B cell (primary cell): ENCODE measurements around the gene HOXB7. TPM values are rescaled to one million over a fixed set of nuclear protein-coding genes. Genes with fewer than 3 reads are reported as not detected.
A peak's percentile ranks its signal among the peaks of the same experiment; 100 is the strongest.

ENCODE experiments used
- ATAC-seq: fragments of 200-7000 bp; cut with Tn5 transposase; one replicate; pipeline ENCODE4 v1.10.0; 2021; ENCODE audit warnings: low read depth, mild to moderate bottlenecking, moderate number of reproducible peaks, moderate library complexity
- CTCF ChIA-PET: fragments of 350-600 bp; sonication (Branson Sonifier 250); formaldehyde crosslinking; loops from one replicate; lab custom pipeline; 2021; ENCODE audit warnings: antibody characterized with exemption, inconsistent platforms; lab: Charles Lee
- POLR2A ChIA-PET: fragments of 350-600 bp; sonication (Branson Sonifier 250); formaldehyde crosslinking; loops from one replicate; lab custom pipeline; 2021; ENCODE audit warnings: antibody characterized with exemption; lab: Charles Lee
- DNase-seq: peaks from one replicate; pipeline ENCODE4 v3.0.0; 2013
- H2AFZ ChIP-seq: 2 replicates; pipeline ENCODE4 v1.6.1; 2012; ENCODE audit warnings: mild to moderate bottlenecking, low read depth, low read length; ENCODE audit not compliant: insufficient read depth, poor library complexity, severe bottlenecking
- H3K27ac ChIP-seq, 2 donors: 1 replicate in 1 of 2; 2 replicates in 1 of 2; pipeline ENCODE4 v1.5.1; 2012 to 2013; ENCODE audit warnings: low read length in 2 of 2, mild to moderate bottlenecking in 2 of 2, moderate library complexity in 1 of 2
- H3K27me3 ChIP-seq, 4 experiments: fragments of 200-600 bp in 1 of 4; sonication (generic) in 1 of 4; replicated peaks in 1 of 4; 1 replicate in 2 of 4; 2 replicates in 2 of 4; pipeline versions ENCODE4 v1.6.1 to v1.7.0; 2013 to 2016; ENCODE audit warnings: low read length in 3 of 4, mild to moderate bottlenecking in 2 of 4, mixed read lengths in 1 of 4, moderate library complexity in 1 of 4; ENCODE audit not compliant: insufficient read depth in 4 of 4, control insufficient read depth in 3 of 4; ENCODE audit errors: control extremely low read depth in 1 of 4
- H3K36me3 ChIP-seq, 2 experiments: replicated peaks in 1 of 2; 1 replicate in 1 of 2; 2 replicates in 1 of 2; pipeline versions ENCODE4 v1.6.1 to v1.7.1; 2013; ENCODE audit warnings: low read length in 1 of 2; ENCODE audit not compliant: insufficient read depth in 2 of 2, control insufficient read depth in 1 of 2; ENCODE audit errors: control extremely low read depth in 1 of 2, extremely low read depth in 1 of 2
- H3K4me1 ChIP-seq, 2 donors: fragments of 200-600 bp in 1 of 2; sonication (generic) in 1 of 2; 1 replicate in 1 of 2; 2 replicates in 1 of 2; pipeline versions ENCODE4 v1.5.1 to v1.6.1; 2013 to 2017; ENCODE audit warnings: low read length in 2 of 2; ENCODE audit not compliant: control insufficient read depth in 2 of 2, insufficient read depth in 2 of 2
- H3K4me2 ChIP-seq: replicated peaks from 2 replicates; pipeline ENCODE3; 2012; ENCODE audit warnings: mild to moderate bottlenecking, low read depth, low read length; ENCODE audit not compliant: poor library complexity, severe bottlenecking
- H3K4me3 ChIP-seq, 5 experiments: fragments of 200-600 bp in 1 of 5; sonication (generic) in 1 of 5; 1 replicate in 3 of 5; 2 replicates in 2 of 5; pipeline versions ENCODE4 v1.5.1 to v1.7.0; 2011 to 2016; ENCODE audit warnings: low read length in 4 of 5, mild to moderate bottlenecking in 4 of 5, low read depth in 2 of 5, control low read depth in 1 of 5, moderate library complexity in 1 of 5; ENCODE audit not compliant: insufficient read depth in 1 of 5; ENCODE audit errors: control extremely low read depth in 1 of 5, extremely low read depth in 1 of 5
- H3K79me2 ChIP-seq: fragments of 200-600 bp; sonication (generic); one replicate; pipeline ENCODE4 v1.6.0; 2016; ENCODE audit warnings: low read length; ENCODE audit not compliant: control insufficient read depth, insufficient read depth
- H3K9ac ChIP-seq: fragments of 200-600 bp; sonication (generic); 2 replicates; pipeline ENCODE4 v1.6.1; 2017; ENCODE audit warnings: mild to moderate bottlenecking, low read length, moderate library complexity
- H3K9me3 ChIP-seq, 3 donors: one replicate each; pipeline versions ENCODE4 v1.6.1 to v1.7.1; 2013; ENCODE audit warnings: low read length in 2 of 3; ENCODE audit not compliant: control insufficient read depth in 2 of 3, insufficient read depth in 1 of 3; ENCODE audit errors: control extremely low read depth in 1 of 3
- H4K20me1 ChIP-seq: 2 replicates; pipeline ENCODE4 v1.6.0; 2012; ENCODE audit warnings: mild to moderate bottlenecking, low read length; ENCODE audit not compliant: insufficient read depth, control insufficient read depth, poor library complexity, severe bottlenecking
- H3K27ac Mint-ChIP-seq: one replicate; pipeline ENCODE4 v1.8.0; 2021; ENCODE audit warnings: mixed read lengths
- H3K27me3 Mint-ChIP-seq: one replicate; pipeline ENCODE4 v1.8.0; 2021; ENCODE audit warnings: mixed read lengths
- H3K4me1 Mint-ChIP-seq: one replicate; pipeline ENCODE4 v1.8.0; 2021; ENCODE audit warnings: mixed read lengths
- H3K4me3 Mint-ChIP-seq: one replicate; pipeline ENCODE4 v1.8.0; 2021; ENCODE audit warnings: mixed read lengths
- H3K9me3 Mint-ChIP-seq: one replicate; pipeline ENCODE4 v1.8.0; 2022; ENCODE audit warnings: mixed read lengths; ENCODE audit not compliant: insufficient read depth
- EZH2 ChIP-seq: IDR thresholded peaks from 2 replicates; pipeline ENCODE4 v1.6.1; 2012; ENCODE audit warnings: borderline replicate concordance, low read depth, mild to moderate bottlenecking, moderate library complexity, low read length; ENCODE audit not compliant: insufficient read depth, poor library complexity, severe bottlenecking
- WGBS: methylation state at CpG from one replicate; pipeline ENCODE4 v1.1.5; 2013; ENCODE audit warnings: missing lambda C conversion rate; ENCODE audit not compliant: insufficient coverage; 5-methylcytosine and 5-hydroxymethylcytosine counted together
- intact Hi-C: fragments of 100-400 bp; cut with micrococcal nuclease; formaldehyde crosslinking; loops from one replicate; pipeline ENCODE4 v1.10.0; 2022
- polyA plus RNA-seq: library from polyadenylated mRNA; depleted of rRNA; stranded (reverse); fragments of >200 nt; gene quantifications from 2 replicates; pipeline ENCODE4 v1.2.3, GENCODE V29; 2012
- total RNA-seq, 2 donors: library from RNA; stranded (reverse); fragments of 120-200 nt in 1 of 2; gene quantifications; 1 replicate in 1 of 2; 2 replicates in 1 of 2; pipeline versions ENCODE4 v1.2.3 to v1.2.4, GENCODE V29; 2013 to 2022
- TF ChIP-seq, protein P1 (sequence below): fragments of 200-600 bp; IDR thresholded peaks from one replicate; pipeline ENCODE4 v1.8.0; 2022; ENCODE audit warnings: antibody characterized with exemption, mild to moderate bottlenecking

HOXB7 gene
- total and polyA plus RNA-seq, 2 donors (not counting 1 experiment from before 2014, with no cell fraction given) = 0.25 to 1.3 TPM

DNA sequence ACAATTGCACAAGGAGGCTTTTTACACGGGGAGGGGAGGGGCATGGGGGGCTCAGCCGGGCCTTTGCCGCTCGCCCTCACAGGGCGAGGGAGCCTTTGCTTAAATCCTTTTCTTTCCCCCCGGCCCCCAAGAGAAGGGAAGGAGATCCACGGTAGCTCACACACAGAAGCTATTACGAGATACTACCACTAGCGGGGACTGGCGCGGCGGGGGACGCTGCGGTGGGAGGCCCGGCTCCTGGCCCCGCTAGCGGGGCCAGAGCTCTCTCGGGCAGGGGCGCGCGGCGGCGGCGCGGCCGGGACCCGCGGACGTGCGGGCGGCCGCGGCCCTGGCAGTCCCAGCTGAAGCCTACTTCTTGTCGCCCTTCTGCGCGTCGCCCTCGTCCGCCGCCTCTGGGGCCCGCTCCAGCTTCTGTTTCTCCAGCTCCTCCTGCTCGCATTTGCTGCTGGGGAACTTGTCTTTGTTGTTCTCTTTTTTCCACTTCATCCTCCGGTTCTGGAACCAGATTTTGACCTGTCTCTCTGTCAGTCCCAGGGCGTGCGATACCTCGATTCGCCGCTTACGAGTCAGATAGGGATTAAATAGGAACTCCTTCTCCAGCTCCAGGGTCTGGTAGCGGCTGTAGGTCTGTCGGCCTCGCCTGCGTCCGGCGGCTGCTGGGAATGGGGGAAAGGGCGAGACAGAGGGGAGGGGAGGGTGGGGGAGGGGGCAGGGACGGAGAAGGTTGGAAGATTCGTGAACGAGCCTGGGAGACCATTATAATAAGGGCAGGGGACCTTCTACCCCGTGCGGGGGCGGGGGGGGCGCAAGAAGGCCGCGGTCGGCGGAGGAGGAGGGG, 2.3 kb upstream of the HOXB7 start:
- Histone ChIP-seq H2AFZ (peak overlapping the region; percentile 69), H3K9me3 (peaks cover 0 to 41% (median 0%) of the 10 kb centered on the region in 3 donors), H4K20me1 (no peaks in the 10 kb centered on the region), H3K4me3 (peak overlapping the region in 4 of 5 experiments; percentile 13 to 96 (median 34)), H3K9ac (peak overlapping the region; percentile 59), H3K4me1 (peaks cover 59 to 80% of the 10 kb centered on the region in 2 donors), H3K4me2 (peak overlapping the region; percentile 100), H3K79me2 (no peaks in the 10 kb centered on the region), H3K27me3 (peaks cover 0 to 93% (median 71%) of the 10 kb centered on the region in 4 experiments), H3K27ac (no peak overlapping the region), H3K36me3 (no peaks in the 10 kb centered on the region)
- no peaks in the 10 kb centered on the region for H3K9me3 Mint-ChIP-seq
- peaks cover 46% of the 10 kb centered on the region for H3K4me1 Mint-ChIP-seq
- under 1% methylated on average over 43 of the region's 67 CpGs for WGBS
- peaks cover 70% of the 10 kb centered on the region for H3K27me3 Mint-ChIP-seq
- H3K27ac Mint-ChIP-seq = peak overlapping the region; percentile 57
- peak overlapping the region; percentile 92 for H3K4me3 Mint-ChIP-seq
- ChIA-PET CTCF (interaction anchor here (0.6 to 1.8 kb wide), 15 partner anchors 9 to 1975 kb away, joined by 3 to 11 read pairs (median 4); partner anchors contain the start of gene HOXB9), POLR2A (interaction anchor here (0.5 to 1.0 kb wide), 4 partner anchors 12 to 240 kb away, joined by 3 to 10 read pairs (median 4); no protein-coding TSS in a partner anchor)
- peak; percentile 68 for ATAC-seq
- TF ChIP-seq EZH2 = peak; percentile 15
- TF ChIP-seq, protein P1, sequence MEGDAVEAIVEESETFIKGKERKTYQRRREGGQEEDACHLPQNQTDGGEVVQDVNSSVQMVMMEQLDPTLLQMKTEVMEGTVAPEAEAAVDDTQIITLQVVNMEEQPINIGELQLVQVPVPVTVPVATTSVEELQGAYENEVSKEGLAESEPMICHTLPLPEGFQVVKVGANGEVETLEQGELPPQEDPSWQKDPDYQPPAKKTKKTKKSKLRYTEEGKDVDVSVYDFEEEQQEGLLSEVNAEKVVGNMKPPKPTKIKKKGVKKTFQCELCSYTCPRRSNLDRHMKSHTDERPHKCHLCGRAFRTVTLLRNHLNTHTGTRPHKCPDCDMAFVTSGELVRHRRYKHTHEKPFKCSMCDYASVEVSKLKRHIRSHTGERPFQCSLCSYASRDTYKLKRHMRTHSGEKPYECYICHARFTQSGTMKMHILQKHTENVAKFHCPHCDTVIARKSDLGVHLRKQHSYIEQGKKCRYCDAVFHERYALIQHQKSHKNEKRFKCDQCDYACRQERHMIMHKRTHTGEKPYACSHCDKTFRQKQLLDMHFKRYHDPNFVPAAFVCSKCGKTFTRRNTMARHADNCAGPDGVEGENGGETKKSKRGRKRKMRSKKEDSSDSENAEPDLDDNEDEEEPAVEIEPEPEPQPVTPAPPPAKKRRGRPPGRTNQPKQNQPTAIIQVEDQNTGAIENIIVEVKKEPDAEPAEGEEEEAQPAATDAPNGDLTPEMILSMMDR = peak; percentile 44
- DNase-seq = peak; percentile 78
- intact Hi-C loops = loop anchor here (5.0 kb wide), 1 partner anchor 36 kb away; the partner anchor contains the start of gene HOXB4
